ENCODE results near the gene CCT3. TPM values are rescaled to one million over a fixed set of nuclear protein-coding genes. Genes with fewer than 3 reads are reported as not detected.

The CCT3 gene
- total and polyA plus RNA-seq, 10 donors: 73.7 to 129 (median 105) TPM

GRCh38 chr1:156320560-156320959, 17.5 kb downstream of the CCT3 start:
- H3K27ac ChIP-seq: no peak overlapping the region

GRCh38 chr1:156319664-156320063, 18.4 kb downstream of the CCT3 start:
- Histone ChIP-seq H3K27me3 (replicated peaks in 1 of 7) (no peaks in the 10 kb centered on the region), H3K4me3 (no peak overlapping the region), H3K9me3 (no peaks in the 10 kb centered on the region), H3K36me3 (peaks cover 3 to 100% (median 100%) of the 10 kb centered on the region in 6 donors), H3K4me1 (no peaks in the 10 kb centered on the region), H3K27ac (no peak overlapping the region)
- TF ChIP-seq POLR2A (IDR thresholded peaks at IDR 0.05) (no peak), CTCF (IDR thresholded peaks at IDR 0.05 in 8 of 11, conservative IDR thresholded peaks at IDR 0.05 in 3 of 11) (peak in 7 of 11 experiments; percentile 27 to 61 (median 51)), POLR2AphosphoS5 (IDR thresholded peaks at IDR 0.05) (no peak)
- intact Hi-C loops (cut with DNase I; ENCODE audit: low total_unique reads): no loop called here
- 86 to 98% (median 93%) methylated on average over 1 of the region's 1 CpG for WGBS, 5 donors
- no peak for DNase-seq

More at GRCh38 chr1:156320560-156320959, 17.5 kb downstream of the CCT3 start:
- Histone ChIP-seq H3K4me3 (no peak overlapping the region), H3K9me3 (no peaks in the 10 kb centered on the region), H3K36me3 (peaks cover 3 to 100% (median 98%) of the 10 kb centered on the region in 6 donors), H3K27me3 (replicated peaks in 1 of 7) (no peaks in the 10 kb centered on the region), H3K4me1 (no peaks in the 10 kb centered on the region)
- no peak for TF ChIP-seq POLR2AphosphoS5 (IDR thresholded peaks at IDR 0.05)
- TF ChIP-seq CTCF (IDR thresholded peaks at IDR 0.05 in 8 of 11, conservative IDR thresholded peaks at IDR 0.05 in 3 of 11): no peak
- no peak for TF ChIP-seq POLR2A (IDR thresholded peaks at IDR 0.05)
- WGBS, 5 donors: 83 to 89% (median 86%) methylated on average over 3 of the region's 3 CpGs
- no peak for DNase-seq
- intact Hi-C loops (cut with DNase I; ENCODE audit: low total_unique reads): no loop called here

DNA sequence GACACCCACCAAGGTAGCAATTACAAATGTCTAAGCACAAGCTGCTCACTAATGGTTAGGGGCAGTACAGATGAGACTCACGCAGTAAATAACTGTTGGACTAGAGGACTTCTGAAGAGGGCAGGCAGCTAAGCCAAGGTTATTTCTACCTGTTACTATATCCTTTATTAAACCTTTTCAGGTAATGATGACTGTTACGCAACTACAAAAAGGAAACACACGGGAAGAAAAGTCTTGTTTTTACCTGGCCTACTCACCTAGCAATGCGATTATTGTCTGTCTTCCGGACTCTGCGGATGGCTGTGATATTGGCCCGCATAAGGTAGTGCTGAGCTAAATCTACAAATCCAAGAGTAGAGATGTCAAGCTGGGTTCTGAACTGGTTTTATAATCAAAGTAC, 21.2 kb downstream of the CCT3 start:
- H3K36me3 ChIP-seq: peaks cover 3 to 100% (median 95%) of the 10 kb centered on the region in 6 donors
- 91 to 95% (median 94%) methylated on average over 7 of the region's 7 CpGs for WGBS, 5 donors
- H3K4me3 ChIP-seq: no peak overlapping the region
- TF ChIP-seq CTCF (IDR thresholded peaks at IDR 0.05 in 8 of 11, conservative IDR thresholded peaks at IDR 0.05 in 3 of 11) (no peak), POLR2A (IDR thresholded peaks at IDR 0.05) (no peak), POLR2AphosphoS5 (IDR thresholded peaks at IDR 0.05) (no peak)
- H3K27me3 ChIP-seq (replicated peaks in 1 of 7): no peaks in the 10 kb centered on the region
- H3K9me3 ChIP-seq: no peaks in the 10 kb centered on the region
- H3K27ac ChIP-seq: no peak overlapping the region
- DNase-seq: no peak
- H3K4me1 ChIP-seq: no peaks in the 10 kb centered on the region
- intact Hi-C loops (cut with DNase I; ENCODE audit: low total_unique reads): no loop called here

DNA sequence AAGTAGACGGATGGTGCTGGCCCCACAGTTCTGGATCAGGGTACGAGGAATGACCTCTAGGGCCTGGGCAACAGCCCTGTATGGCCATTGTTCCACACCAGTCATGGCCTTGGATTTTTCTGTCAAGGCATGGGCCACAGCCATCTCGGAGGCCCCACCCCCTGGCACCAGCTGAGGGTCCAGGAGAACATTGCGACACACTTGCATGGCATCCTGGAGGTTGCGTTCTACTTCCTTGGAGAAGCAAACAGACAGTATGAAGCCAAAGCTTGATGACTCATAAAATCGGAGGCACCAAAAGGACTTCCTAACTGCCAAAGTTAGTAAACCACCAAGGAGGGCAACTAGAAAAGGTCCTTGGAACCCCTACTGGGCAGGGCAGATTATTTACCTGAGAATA, 27.1 kb downstream of the CCT3 start:
- Histone ChIP-seq H3K4me3 (no peak overlapping the region), H3K4me1 (no peaks in the 10 kb centered on the region), H3K27me3 (replicated peaks in 1 of 7) (no peaks in the 10 kb centered on the region), H3K36me3 (peaks cover 13 to 100% (median 87%) of the 10 kb centered on the region in 6 donors), H3K9me3 (no peaks in the 10 kb centered on the region), H3K27ac (no peak overlapping the region)
- WGBS, 5 donors: 64 to 81% (median 79%) methylated on average over 6 of the region's 6 CpGs
- DNase-seq: no peak
- no peak for TF ChIP-seq CTCF (IDR thresholded peaks at IDR 0.05 in 8 of 11, conservative IDR thresholded peaks at IDR 0.05 in 3 of 11)
- TF ChIP-seq POLR2AphosphoS5 (IDR thresholded peaks at IDR 0.05): no peak
- no peak for TF ChIP-seq POLR2A (IDR thresholded peaks at IDR 0.05)
- intact Hi-C loops (cut with DNase I; ENCODE audit: low total_unique reads): no loop called here
